ENCODE results near the gene EPHB4.

- TF ChIP-seq ZFX (IDR thresholded peaks at IDR 0.05; ENCODE audit: borderline replicate concordance), result no peak
- TF ChIP-seq CTCF (IDR thresholded peaks at IDR 0.05), result no peak
Observed at GRCh38 chr7:100785878-100786277, 41.4 kb downstream of the EPHB4 start.
